DND-41 (cell line): ENCODE data around the gene TEC.
"Not testable (repeated sequence)": the region's sequence is repeated elsewhere in the genome, so short reads cannot be mapped to it uniquely, and the experiment has no call there.

Experiments
- ATAC-seq: fragments of 200-7000 bp; cut with Tn5 transposase; 3 replicates; pipeline ENCODE4 v1.9.1; 2021; ENCODE audit warnings: low read depth; ENCODE audit not compliant: insufficient read depth
- DNase-seq: peaks from one replicate; pipeline ENCODE4 v3.0.0-alpha.2; 2020
- H2AFZ ChIP-seq: 2 replicates; pipeline ENCODE4 v1.6.0; 2012; ENCODE audit warnings: low read depth, low read length
- H3K27ac ChIP-seq: 2 replicates; pipeline ENCODE4 v1.5.1; 2012; ENCODE audit warnings: low read length, inconsistent platforms
- H3K27me3 ChIP-seq: fragments of 200-600 bp; sonication (generic); 2 replicates; pipeline ENCODE4 v1.6.0; 2012; ENCODE audit warnings: low read length, mild to moderate bottlenecking, inconsistent platforms; ENCODE audit not compliant: insufficient read depth, poor library complexity
- H3K36me3 ChIP-seq: 2 replicates; pipeline ENCODE4 v1.5.1; 2012; ENCODE audit warnings: low read length, inconsistent platforms; ENCODE audit not compliant: insufficient read depth
- H3K4me1 ChIP-seq: 2 replicates; pipeline ENCODE4 v1.5.1; 2012; ENCODE audit warnings: mild to moderate bottlenecking, low read length; ENCODE audit not compliant: insufficient read depth
- H3K4me2 ChIP-seq: 2 replicates; pipeline ENCODE4 v1.6.0; 2012; ENCODE audit warnings: mild to moderate bottlenecking, moderate library complexity, low read length, inconsistent platforms; ENCODE audit not compliant: insufficient read depth
- H3K4me3 ChIP-seq, 2 experiments: fragments of 200-600 bp in 1 of 2; shearing (Covaris generic) in 1 of 2; 2 replicates each; pipeline ENCODE4 v1.5.1; 2012 to 2016; ENCODE audit warnings: inconsistent platforms in 2 of 2, low read length in 2 of 2, mild to moderate bottlenecking in 2 of 2, low read depth in 1 of 2, moderate library complexity in 1 of 2
- H3K79me2 ChIP-seq: 2 replicates; pipeline ENCODE4 v1.6.0; 2012; ENCODE audit warnings: low read length, inconsistent platforms; ENCODE audit not compliant: insufficient read depth
- H3K9ac ChIP-seq: 2 replicates; pipeline ENCODE4 v1.6.0; 2012; ENCODE audit warnings: low read depth, mild to moderate bottlenecking, inconsistent platforms, low read length, moderate library complexity
- H3K9me3 ChIP-seq: 2 replicates; pipeline ENCODE4 v1.5.1; 2012; ENCODE audit warnings: low read length, moderate library complexity, mild to moderate bottlenecking, inconsistent platforms; ENCODE audit not compliant: insufficient read depth, severe bottlenecking
- H4K20me1 ChIP-seq: 2 replicates; pipeline ENCODE4 v1.6.0; 2012; ENCODE audit warnings: low read length; ENCODE audit not compliant: insufficient read depth
- EZH2 ChIP-seq: IDR thresholded peaks from 3 replicates; pipeline ENCODE4 v1.6.1; 2012; ENCODE audit warnings: borderline replicate concordance, low read depth, mild to moderate bottlenecking, moderate library complexity, low read length, inconsistent platforms; ENCODE audit not compliant: severe bottlenecking
- TF ChIP-seq, protein P1 (sequence below): IDR thresholded peaks from 2 replicates; pipeline ENCODE4 v1.5.1; 2012; ENCODE audit warnings: borderline replicate concordance, low read length, moderate library complexity, mild to moderate bottlenecking; ENCODE audit not compliant: poor library complexity, severe bottlenecking; ENCODE audit errors: extremely low read depth

The TEC gene

GRCh38 chr4:48290146-48290772 is 20.6 kb upstream of the TEC start:
- H3K9ac ChIP-seq = no peak overlapping the region
- DNase-seq (no peak), ATAC-seq (no peak)
- H3K9me3 ChIP-seq = no peaks in the 10 kb centered on the region
- H3K27ac ChIP-seq = no peak overlapping the region
- no peaks in the 10 kb centered on the region for H3K36me3 ChIP-seq
- H3K4me1 ChIP-seq = no peaks in the 10 kb centered on the region
- H3K4me3 ChIP-seq = no peak overlapping the region
- H4K20me1 ChIP-seq = no peaks in the 10 kb centered on the region
- no peaks in the 10 kb centered on the region for H3K27me3 ChIP-seq
- no peak overlapping the region for H3K4me2 ChIP-seq
- H2AFZ ChIP-seq = no peak overlapping the region
- no peak for TF ChIP-seq EZH2
- TF ChIP-seq, protein P1, sequence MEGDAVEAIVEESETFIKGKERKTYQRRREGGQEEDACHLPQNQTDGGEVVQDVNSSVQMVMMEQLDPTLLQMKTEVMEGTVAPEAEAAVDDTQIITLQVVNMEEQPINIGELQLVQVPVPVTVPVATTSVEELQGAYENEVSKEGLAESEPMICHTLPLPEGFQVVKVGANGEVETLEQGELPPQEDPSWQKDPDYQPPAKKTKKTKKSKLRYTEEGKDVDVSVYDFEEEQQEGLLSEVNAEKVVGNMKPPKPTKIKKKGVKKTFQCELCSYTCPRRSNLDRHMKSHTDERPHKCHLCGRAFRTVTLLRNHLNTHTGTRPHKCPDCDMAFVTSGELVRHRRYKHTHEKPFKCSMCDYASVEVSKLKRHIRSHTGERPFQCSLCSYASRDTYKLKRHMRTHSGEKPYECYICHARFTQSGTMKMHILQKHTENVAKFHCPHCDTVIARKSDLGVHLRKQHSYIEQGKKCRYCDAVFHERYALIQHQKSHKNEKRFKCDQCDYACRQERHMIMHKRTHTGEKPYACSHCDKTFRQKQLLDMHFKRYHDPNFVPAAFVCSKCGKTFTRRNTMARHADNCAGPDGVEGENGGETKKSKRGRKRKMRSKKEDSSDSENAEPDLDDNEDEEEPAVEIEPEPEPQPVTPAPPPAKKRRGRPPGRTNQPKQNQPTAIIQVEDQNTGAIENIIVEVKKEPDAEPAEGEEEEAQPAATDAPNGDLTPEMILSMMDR = peak; percentile 60
- H3K79me2 ChIP-seq = no peaks in the 10 kb centered on the region

- not testable (repeated sequence) for ATAC-seq, H4K20me1 ChIP-seq, H3K4me1 ChIP-seq, H3K27ac ChIP-seq, H3K9me3 ChIP-seq, H3K4me2 ChIP-seq, DNase-seq, H3K4me3 ChIP-seq, H3K27me3 ChIP-seq, H3K36me3 ChIP-seq, H3K9ac ChIP-seq, H3K79me2 ChIP-seq, H2AFZ ChIP-seq
Observed at GRCh38 chr4:48286060-48286459, 16.4 kb upstream of the TEC start.

DNA sequence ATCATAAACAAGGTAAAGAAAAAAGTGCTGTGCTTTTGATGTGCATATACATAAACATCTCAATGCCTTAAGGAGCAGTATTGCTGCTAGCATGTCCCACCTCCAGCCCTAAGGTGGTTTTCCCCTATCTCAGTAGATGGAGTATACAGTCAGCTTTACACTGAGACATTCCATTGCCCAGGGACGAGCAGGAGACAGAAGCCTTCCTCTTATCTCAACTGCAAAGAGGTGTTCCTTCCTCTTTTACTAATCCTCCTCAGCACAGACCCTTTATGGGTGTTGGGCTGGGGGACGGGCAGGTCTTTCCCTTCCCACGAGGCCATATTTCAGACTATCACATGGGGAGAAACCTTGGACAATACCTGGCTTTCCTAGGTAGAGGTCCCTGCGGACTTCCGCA is 16.0 kb upstream of the TEC start:
- H4K20me1 ChIP-seq, H3K4me3 ChIP-seq, H3K4me1 ChIP-seq, H2AFZ ChIP-seq, H3K79me2 ChIP-seq, H3K36me3 ChIP-seq, DNase-seq, H3K9me3 ChIP-seq, H3K27ac ChIP-seq, ATAC-seq, H3K27me3 ChIP-seq, H3K9ac ChIP-seq, H3K4me2 ChIP-seq: not testable (repeated sequence)

DNA sequence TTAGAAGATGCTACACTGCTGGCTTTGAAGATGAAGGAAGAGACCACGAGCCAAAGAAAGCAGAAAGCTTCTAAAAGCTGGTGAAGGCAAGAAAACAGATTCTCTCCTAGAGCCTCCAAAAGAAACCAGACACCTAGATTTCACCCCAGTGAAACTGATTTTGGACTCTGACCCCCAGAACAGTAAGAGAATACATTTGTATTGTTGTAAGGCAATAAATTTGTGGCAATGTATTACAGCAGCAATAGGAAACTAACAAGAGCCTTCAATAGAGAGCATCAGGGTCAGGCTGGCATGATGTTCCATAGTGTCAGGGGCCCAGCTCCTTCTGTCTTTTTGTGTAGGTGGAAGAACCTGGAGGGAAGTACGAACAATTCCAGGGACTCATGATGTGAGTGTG is 6.0 kb upstream of the TEC start:
- no peaks in the 10 kb centered on the region for H4K20me1 ChIP-seq
- DNase-seq (no peak), ATAC-seq (no peak)
- peaks cover 13% of the 10 kb centered on the region for H3K27me3 ChIP-seq
- no peak overlapping the region for H3K27ac ChIP-seq
- H3K79me2 ChIP-seq = no peaks in the 10 kb centered on the region
- H3K4me2 ChIP-seq = no peak overlapping the region
- TF ChIP-seq, protein P1 = no peak
- no peak for TF ChIP-seq EZH2
- no peak overlapping the region for H3K9ac ChIP-seq
- H3K36me3 ChIP-seq = no peaks in the 10 kb centered on the region
- no peak overlapping the region for H3K4me3 ChIP-seq
- H3K4me1 ChIP-seq = no peaks in the 10 kb centered on the region
- H2AFZ ChIP-seq = no peak overlapping the region
- no peaks in the 10 kb centered on the region for H3K9me3 ChIP-seq
